ENCODE results near the gene GIMD1. TPM values are rescaled to one million over a fixed set of nuclear protein-coding genes. Genes with fewer than 3 reads are reported as not detected.
"Not testable (repeated sequence)": the region's sequence is repeated elsewhere in the genome, so short reads cannot be mapped to it uniquely, and the experiment has no call there.

GIMD1 gene
- polyA plus RNA-seq (2014; cell fraction: cytosol; rRNA removed) = not detected in 2 replicates
- not detected in 2 replicates for polyA plus RNA-seq (2014; cell fraction: nucleus; rRNA removed)

GRCh38 chr4:106368678-106369077 lies at the start of gene GIMD1:
TSS of gene GIMD1 (minus strand) at chr4:106368778. CDS start at chr4:106367435, 1,343 bp downstream.
- no peak for DNase-seq (ENCODE audit: low spot score)

GRCh38 chr4:106414366-106414765 lies 45.8 kb upstream of the GIMD1 start:
- no peak for DNase-seq (ENCODE audit: low spot score)

- no peak for DNase-seq (ENCODE audit: low spot score)
Observed at GRCh38 chr4:106409901-106410889, 41.6 kb upstream of the GIMD1 start.

- DNase-seq (ENCODE audit: low spot score) = not testable (repeated sequence)
Observed at GRCh38 chr4:106408004-106408403, 39.4 kb upstream of the GIMD1 start.

GRCh38 chr4:106401157-106401556 lies 32.6 kb upstream of the GIMD1 start:
- DNase-seq (ENCODE audit: low spot score) = no peak

- DNase-seq (ENCODE audit: low spot score) = not testable (repeated sequence)
Observed at GRCh38 chr4:106398898-106399297, 30.3 kb upstream of the GIMD1 start.

GRCh38 chr4:106395582-106395981 lies 27.0 kb upstream of the GIMD1 start:
- DNase-seq (ENCODE audit: low spot score) = no peak

GRCh38 chr4:106385853-106386393 lies 17.3 kb upstream of the GIMD1 start:
- DNase-seq (ENCODE audit: low spot score) = no peak

GRCh38 chr4:106384878-106385277 lies 16.3 kb upstream of the GIMD1 start:
- DNase-seq (ENCODE audit: low spot score) = no peak

- no peak for DNase-seq (ENCODE audit: low spot score)
Observed at GRCh38 chr4:106380179-106380578, 11.6 kb upstream of the GIMD1 start.

GRCh38 chr4:106373026-106373425 lies 4.4 kb upstream of the GIMD1 start:
- no peak for DNase-seq (ENCODE audit: low spot score)

GRCh38 chr4:106371161-106371560 lies 2.6 kb upstream of the GIMD1 start:
- no peak for DNase-seq (ENCODE audit: low spot score)

- no peak for DNase-seq (ENCODE audit: low spot score)
Observed at GRCh38 chr4:106370214-106370613, 1.6 kb upstream of the GIMD1 start.

GRCh38 chr4:106369456-106370060 lies 980 bp upstream of the GIMD1 start:
- peak; percentile 64 for DNase-seq (ENCODE audit: low spot score)

GRCh38 chr4:106367072-106367471 lies 1.5 kb downstream of the GIMD1 start:
- no peak for DNase-seq (ENCODE audit: low spot score)

- DNase-seq (ENCODE audit: low spot score) = no peak
Observed at GRCh38 chr4:106366026-106366425, 2.6 kb downstream of the GIMD1 start.

GRCh38 chr4:106365613-106366012 lies 3.0 kb downstream of the GIMD1 start:
- no peak for DNase-seq (ENCODE audit: low spot score)

- no peak for DNase-seq (ENCODE audit: low spot score)
Observed at GRCh38 chr4:106364282-106364681, 4.3 kb downstream of the GIMD1 start.

- no peak for DNase-seq (ENCODE audit: low spot score)
Observed at GRCh38 chr4:106362086-106362825, 6.3 kb downstream of the GIMD1 start.

GRCh38 chr4:106358899-106359298 lies 9.7 kb downstream of the GIMD1 start:
- DNase-seq (ENCODE audit: low spot score) = no peak

GRCh38 chr4:106355193-106355592 lies 13.4 kb downstream of the GIMD1 start:
- DNase-seq (ENCODE audit: low spot score) = no peak

- no peak for DNase-seq (ENCODE audit: low spot score)
Observed at GRCh38 chr4:106353786-106354185, 14.8 kb downstream of the GIMD1 start.
